KMS-11 (cell line): ENCODE data around the gene RHBG.
A peak's percentile ranks its signal among the peaks of the same experiment; 100 is the strongest.

Experiments
- H2AFZ ChIP-seq: fragments of 200-600 bp; sonication (generic); 2 replicates; pipeline ENCODE4 v1.6.1; 2016; ENCODE audit warnings: antibody characterized with exemption, mixed run types, low read depth
- H3K27ac ChIP-seq: fragments of 200-600 bp; sonication (generic); 2 replicates; pipeline ENCODE4 v1.6.1; 2016; ENCODE audit warnings: mild to moderate bottlenecking, mixed run types
- H3K27me3 ChIP-seq: fragments of 200-600 bp; sonication (generic); 2 replicates; pipeline ENCODE4 v1.6.1; 2017; ENCODE audit warnings: mild to moderate bottlenecking, low read depth, mixed run types, moderate library complexity; ENCODE audit not compliant: insufficient read depth
- H3K36me3 ChIP-seq: fragments of 200-600 bp; sonication (generic); 2 replicates; pipeline ENCODE4 v1.6.1; 2017; ENCODE audit warnings: mild to moderate bottlenecking, mixed run types; ENCODE audit not compliant: insufficient read depth
- H3K4me1 ChIP-seq: fragments of 200-600 bp; sonication (generic); 2 replicates; pipeline ENCODE4 v1.6.1; 2016; ENCODE audit warnings: mild to moderate bottlenecking, low read depth, mixed run types; ENCODE audit not compliant: poor library complexity, severe bottlenecking
- H3K4me2 ChIP-seq: fragments of 200-600 bp; sonication (generic); 2 replicates; pipeline ENCODE4 v1.7.0; 2016; ENCODE audit warnings: mild to moderate bottlenecking, mixed run types
- H3K4me3 ChIP-seq: fragments of 200-600 bp; sonication (generic); IDR thresholded peaks from 2 replicates; pipeline ENCODE4 v1.6.1; 2017; ENCODE audit warnings: low read depth, low read length, mixed read lengths; ENCODE audit not compliant: insufficient read depth
- H3K79me2 ChIP-seq: fragments of 200-600 bp; sonication (generic); 2 replicates; pipeline ENCODE4 v1.6.1; 2016; ENCODE audit warnings: low read depth, mixed run types; ENCODE audit not compliant: insufficient read depth
- H3K9ac ChIP-seq: fragments of 200-600 bp; sonication (generic); 2 replicates; pipeline ENCODE4 v1.6.1; 2016; ENCODE audit warnings: mild to moderate bottlenecking, mixed run types
- H4K20me1 ChIP-seq: fragments of 200-600 bp; sonication (generic); 2 replicates; pipeline ENCODE4 v1.6.1; 2016; ENCODE audit warnings: mild to moderate bottlenecking, mixed run types; ENCODE audit not compliant: insufficient read depth
- TF ChIP-seq, protein P1 (sequence below): fragments of 200-600 bp; sonication (generic); conservative IDR thresholded peaks from 2 replicates; pipeline ENCODE4 v1.6.1; 2017; ENCODE audit warnings: low read depth, mild to moderate bottlenecking, antibody characterized with exemption, low read length, moderate library complexity, mixed read lengths

RHBG gene

DNA sequence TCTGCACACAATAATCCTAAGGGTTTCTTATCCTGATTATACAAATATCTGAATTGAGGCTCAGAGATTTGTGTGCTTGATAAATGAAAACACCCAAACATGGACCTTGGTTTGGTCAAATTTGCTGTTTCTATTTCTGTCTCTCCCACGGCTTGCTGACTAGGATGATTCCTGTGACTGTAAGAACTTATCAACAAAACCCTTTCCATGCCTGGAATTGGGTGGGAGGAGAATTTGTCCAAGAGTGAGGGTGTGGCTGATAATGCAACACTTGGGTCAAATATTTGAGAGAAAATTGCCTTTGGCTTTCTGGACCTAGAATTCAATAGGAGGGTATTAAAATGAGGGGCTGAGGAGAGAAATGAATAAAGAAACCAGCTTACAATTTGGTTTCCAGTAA is 48.0 kb downstream of the RHBG start:
- Histone ChIP-seq H3K4me2 (no peak overlapping the region), H3K4me1 (peaks cover 21% of the 10 kb centered on the region), H3K4me3 (no peak overlapping the region), H3K79me2 (no peaks in the 10 kb centered on the region), H4K20me1 (no peaks in the 10 kb centered on the region), H2AFZ (no peak overlapping the region), H3K27ac (no peak overlapping the region), H3K27me3 (peaks cover 100% of the 10 kb centered on the region), H3K9ac (no peak overlapping the region), H3K36me3 (no peaks in the 10 kb centered on the region)
- TF ChIP-seq, protein P1, sequence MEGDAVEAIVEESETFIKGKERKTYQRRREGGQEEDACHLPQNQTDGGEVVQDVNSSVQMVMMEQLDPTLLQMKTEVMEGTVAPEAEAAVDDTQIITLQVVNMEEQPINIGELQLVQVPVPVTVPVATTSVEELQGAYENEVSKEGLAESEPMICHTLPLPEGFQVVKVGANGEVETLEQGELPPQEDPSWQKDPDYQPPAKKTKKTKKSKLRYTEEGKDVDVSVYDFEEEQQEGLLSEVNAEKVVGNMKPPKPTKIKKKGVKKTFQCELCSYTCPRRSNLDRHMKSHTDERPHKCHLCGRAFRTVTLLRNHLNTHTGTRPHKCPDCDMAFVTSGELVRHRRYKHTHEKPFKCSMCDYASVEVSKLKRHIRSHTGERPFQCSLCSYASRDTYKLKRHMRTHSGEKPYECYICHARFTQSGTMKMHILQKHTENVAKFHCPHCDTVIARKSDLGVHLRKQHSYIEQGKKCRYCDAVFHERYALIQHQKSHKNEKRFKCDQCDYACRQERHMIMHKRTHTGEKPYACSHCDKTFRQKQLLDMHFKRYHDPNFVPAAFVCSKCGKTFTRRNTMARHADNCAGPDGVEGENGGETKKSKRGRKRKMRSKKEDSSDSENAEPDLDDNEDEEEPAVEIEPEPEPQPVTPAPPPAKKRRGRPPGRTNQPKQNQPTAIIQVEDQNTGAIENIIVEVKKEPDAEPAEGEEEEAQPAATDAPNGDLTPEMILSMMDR = no peak

DNA sequence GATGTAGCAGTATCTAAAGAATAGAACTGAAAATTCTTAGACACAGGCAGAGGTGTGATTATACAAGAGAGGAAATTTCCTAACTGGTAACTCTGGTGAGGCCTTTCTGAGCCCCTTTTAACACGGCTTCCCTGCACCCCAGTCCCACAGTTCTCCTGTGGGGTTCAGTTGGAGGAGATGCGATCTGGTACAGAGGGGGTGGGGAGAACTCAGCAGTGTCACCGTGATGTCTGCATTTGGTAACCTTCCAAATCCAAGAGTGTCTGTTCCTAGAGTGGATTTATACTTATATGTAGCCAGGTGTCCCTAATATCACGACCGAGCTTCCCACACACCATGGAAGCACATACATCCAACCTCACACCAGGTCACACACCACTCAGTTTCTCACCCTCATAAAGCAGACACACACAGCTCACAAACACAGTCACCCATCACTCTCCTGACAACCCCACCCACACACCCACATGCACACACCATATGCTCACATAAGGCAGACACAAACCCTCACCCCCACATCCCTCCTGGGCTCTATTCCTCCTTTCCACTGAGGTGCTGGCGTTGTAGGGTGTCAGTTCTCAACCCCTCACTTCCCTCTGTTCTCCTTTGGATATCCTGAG is 48.5 kb downstream of the RHBG start:
- Histone ChIP-seq H2AFZ (no peak overlapping the region), H3K79me2 (no peaks in the 10 kb centered on the region), H3K27ac (no peak overlapping the region), H3K27me3 (peaks cover 100% of the 10 kb centered on the region), H3K9ac (no peak overlapping the region), H3K4me1 (peaks cover 22% of the 10 kb centered on the region), H3K36me3 (no peaks in the 10 kb centered on the region), H3K4me3 (no peak overlapping the region), H3K4me2 (no peak overlapping the region), H4K20me1 (no peaks in the 10 kb centered on the region)
- TF ChIP-seq, protein P1 = no peak

GRCh38 chr1:156418416-156419070 is 49.5 kb downstream of the RHBG start:
- no peak overlapping the region for H3K9ac ChIP-seq
- no peak overlapping the region for H3K4me2 ChIP-seq
- H3K4me1 ChIP-seq = peaks cover 22% of the 10 kb centered on the region
- no peak overlapping the region for H3K4me3 ChIP-seq
- H3K27me3 ChIP-seq = peaks cover 100% of the 10 kb centered on the region
- TF ChIP-seq, protein P1 = no peak
- no peaks in the 10 kb centered on the region for H4K20me1 ChIP-seq
- H3K27ac ChIP-seq = no peak overlapping the region
- H3K79me2 ChIP-seq = no peaks in the 10 kb centered on the region
- no peak overlapping the region for H2AFZ ChIP-seq
- H3K36me3 ChIP-seq = no peaks in the 10 kb centered on the region

DNA sequence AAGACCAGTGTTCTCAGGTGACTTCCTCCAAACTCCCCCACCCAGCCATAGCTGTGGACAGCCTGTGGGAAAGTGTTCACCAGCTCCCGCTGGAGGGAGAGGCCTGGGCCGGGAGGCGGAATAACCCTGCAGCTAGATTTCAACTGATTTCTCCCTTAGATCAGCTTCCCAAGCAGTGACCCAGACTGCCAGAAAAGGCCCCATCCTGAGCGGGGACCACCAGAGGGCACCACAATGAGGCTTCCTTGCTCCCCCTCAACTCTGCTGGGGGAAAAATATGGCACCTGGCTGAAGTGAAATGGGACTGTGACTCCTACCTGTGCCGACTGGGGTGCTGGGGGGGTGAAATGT is 50.8 kb downstream of the RHBG start:
- no peaks in the 10 kb centered on the region for H3K79me2 ChIP-seq

More for the DNA sequence above, 50.8 kb downstream of the RHBG start:
- Histone ChIP-seq H4K20me1 (no peaks in the 10 kb centered on the region), H3K4me1 (peaks cover 22% of the 10 kb centered on the region), H3K4me3 (no peak overlapping the region), H3K27ac (no peak overlapping the region), H2AFZ (peak overlapping the region; percentile 51; the same call in 1 of the 2 replicates), H3K36me3 (no peaks in the 10 kb centered on the region), H3K4me2 (peak overlapping the region; percentile 74), H3K27me3 (peaks cover 100% of the 10 kb centered on the region), H3K9ac (no peak overlapping the region)
- TF ChIP-seq, protein P1 = peak; percentile 28; the same call in 1 of the 2 replicates
